Femur (tissue), 1 donor: ENCODE data around the gene FAM171A1.
"Not testable (repeated sequence)": the region's sequence is repeated elsewhere in the genome, so short reads cannot be mapped to it uniquely, and the experiment has no call there.

ENCODE experiments used
- DNase-seq: peaks from one replicate; pipeline ENCODE4 v3.0.0-alpha.2; 2017

FAM171A1 gene

GRCh38 chr10:15370856-15371701 is at the start of gene FAM171A1:
FAM171A1 (minus strand) TSS chr10:15371289; CDS start chr10:15371052, 237 bp downstream.
- peak; percentile 75 for DNase-seq

DNA sequence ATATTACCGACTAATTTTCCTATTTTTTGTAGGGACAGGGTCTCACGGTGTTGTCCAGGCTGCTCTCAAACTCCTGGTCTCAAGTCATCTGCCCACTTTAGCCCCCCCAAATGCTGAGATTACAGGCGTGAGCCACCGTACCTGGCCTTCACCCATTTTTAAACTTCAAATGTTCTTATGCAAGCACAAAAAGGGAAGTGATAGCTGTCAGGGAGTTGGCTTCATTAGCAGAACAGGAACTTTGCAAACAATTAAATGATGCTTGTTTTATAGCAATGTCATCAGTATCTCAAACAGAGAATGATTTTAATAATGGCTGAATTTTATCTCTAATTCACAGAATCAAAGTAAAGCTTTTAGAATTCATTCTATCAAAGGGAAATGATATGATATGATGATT is 49.8 kb upstream of the FAM171A1 start:
- no peak for DNase-seq

DNA sequence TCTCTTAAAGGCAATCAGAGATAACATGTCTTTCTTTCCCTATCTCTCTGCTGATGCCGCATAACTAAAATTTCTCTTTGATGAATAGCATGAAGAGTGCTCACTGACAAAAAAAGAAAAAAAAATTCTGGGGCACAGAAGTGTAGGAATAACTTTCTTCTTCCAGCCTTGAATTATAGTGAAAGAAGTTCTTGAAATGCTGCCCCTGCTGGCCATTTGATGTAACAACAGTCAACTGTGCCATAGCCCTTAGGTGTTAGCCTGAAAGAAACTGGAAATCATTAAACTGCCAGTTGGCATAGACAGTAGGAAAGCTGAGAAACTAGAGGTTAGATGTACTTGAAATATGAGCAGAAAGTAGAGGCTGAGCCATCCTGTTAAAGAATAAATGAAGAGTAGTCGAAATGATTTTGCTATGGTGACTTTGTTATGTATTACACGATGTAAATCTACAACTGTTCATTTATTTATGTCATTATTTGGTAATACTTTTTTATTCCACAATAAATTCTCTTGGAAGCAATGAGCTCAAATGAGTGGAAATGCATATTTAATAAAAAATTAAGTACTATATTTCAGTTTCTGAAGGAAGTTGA is 48.3 kb upstream of the FAM171A1 start:
- DNase-seq: no peak

GRCh38 chr10:15416034-15416433 is 44.9 kb upstream of the FAM171A1 start:
- DNase-seq: no peak

DNA sequence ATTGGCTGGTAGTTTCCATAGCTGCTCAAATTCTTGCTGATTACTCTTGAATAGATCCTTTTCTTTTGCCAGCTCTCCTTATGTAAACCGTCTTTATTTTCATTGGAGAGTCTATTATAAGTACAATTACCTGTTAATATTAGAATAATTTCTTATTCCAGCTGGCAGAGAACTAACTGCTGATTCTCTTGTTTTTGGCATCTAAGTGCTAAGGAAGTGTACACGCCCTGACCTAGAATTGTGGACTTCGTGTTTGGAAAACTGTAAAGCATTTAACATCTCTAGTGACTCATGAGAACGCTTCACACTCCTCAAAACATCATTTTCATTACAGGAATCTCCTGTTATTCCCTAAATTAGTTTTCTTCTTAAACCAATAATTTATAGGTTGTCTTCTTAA is 39.9 kb upstream of the FAM171A1 start:
- no peak for DNase-seq

DNA sequence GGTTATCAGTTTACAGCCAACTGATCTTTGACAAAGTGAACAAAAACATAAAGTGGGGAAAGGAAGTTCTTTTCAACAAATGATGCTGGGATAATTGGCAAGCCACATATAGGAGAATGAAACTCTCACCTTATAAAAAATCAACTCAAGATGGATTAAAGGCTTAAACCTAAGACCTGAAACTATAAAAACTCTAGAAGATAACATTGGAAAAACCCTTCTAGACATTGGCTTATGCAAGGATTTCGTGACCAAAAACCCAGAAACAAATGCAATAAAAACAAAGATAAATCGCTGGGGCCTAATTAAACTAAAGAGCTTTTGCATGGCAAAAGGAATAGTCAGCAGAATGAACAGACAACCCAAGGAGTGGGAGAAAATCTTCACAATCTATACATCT is 38.3 kb upstream of the FAM171A1 start:
- DNase-seq: not testable (repeated sequence)

DNA sequence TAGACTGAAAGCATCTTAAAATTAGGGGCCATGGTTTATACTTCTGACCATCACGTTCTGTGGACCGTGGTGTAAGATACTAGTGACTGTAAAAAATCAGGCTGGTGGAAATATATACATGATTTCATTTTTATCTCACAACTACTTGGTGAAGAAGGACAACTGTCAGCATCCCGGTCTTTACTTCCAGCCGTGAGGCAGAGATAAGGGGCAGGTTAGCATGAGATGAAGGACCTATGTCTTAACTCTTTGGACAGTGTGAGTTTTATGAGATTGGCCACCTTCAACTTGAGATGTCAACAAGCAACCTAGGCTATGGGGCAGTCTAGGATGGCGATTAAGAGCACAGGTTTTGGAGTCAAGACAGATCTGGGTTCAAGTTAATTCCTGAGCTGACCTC is 37.5 kb upstream of the FAM171A1 start:
- DNase-seq: no peak

DNA sequence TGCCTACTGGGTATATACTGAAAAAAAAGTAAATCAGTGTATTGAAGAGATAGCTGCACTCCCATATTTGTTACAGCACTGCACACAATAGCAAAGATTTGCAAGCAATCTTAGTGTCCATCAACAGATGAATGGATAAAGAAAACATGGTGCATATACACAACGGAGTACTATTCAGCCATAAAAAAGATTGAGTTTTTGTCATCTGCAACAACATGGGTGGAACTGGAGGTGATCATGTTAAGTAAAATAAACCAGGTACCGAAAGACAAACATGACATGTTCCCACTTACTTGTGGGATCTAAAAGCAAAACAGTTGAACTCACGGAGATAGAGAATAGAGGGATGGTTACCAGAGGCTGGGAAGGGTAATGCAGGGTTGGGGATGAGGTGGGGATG is 34.2 kb upstream of the FAM171A1 start:
- no peak for DNase-seq

DNA sequence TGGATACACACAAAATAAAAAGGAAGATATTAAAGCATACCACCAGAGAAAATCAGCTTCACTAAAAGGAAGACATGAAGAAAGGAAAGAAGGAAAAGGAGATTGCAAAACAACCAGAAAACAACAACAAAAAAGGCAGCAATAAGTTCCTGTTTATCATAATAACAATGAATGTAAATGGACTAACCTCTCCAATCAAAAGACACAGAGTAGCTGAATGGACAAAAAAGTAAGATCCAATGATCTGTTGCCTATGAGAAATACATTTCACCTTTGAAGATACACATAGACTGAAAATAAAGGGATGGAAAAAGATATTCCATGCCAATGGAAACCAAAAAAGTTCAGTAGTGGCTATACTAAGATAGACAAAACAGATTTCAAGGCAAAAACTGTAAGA is 30.3 kb upstream of the FAM171A1 start:
- no peak for DNase-seq

DNA sequence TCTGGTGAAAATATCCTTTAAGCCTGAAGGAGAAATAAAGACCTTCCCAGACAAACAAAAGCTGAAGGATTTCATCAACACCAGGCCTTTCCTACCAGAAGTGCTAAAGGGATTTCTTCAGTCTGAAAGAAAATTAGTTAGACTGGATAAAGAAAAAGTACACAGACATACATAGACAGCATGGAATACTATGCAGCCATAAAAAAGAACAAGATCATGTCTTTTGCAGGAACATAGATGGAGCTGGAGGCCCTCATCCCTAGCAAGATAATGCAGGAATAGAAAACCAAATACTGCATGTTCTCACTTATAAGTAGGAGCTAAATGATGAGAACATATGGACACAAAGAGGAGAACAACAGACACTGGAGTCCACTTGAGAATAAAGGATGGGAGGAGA is 29.4 kb upstream of the FAM171A1 start:
- not testable (repeated sequence) for DNase-seq

DNA sequence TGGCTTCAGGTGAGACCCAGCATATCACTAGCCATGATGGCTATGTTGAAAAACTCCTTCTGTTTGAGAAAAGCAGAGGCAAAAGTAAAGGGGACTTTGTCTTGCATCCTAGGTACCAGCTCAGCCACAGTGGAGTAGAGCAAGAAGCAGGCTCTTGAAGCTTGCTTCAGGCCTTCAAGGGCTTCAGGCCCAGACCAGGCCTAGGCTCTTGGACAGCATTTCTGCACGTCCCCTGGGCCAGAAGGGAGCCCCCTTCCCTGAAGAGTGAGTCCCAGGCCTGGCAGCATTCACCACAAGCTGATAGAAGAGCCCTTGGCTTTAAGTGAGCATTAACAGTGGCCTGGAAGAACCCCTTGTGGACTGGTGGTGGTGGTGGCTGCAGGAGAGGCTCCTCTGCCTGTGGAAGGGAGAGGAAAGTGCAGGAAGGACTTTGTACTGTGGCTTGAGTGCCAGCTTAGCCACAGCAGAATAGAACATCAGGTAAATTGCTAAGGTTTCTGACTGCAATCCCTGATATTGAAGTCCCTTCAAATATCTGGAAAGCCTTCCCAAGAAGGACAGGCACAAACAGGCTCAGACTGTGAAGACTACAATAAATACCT is 28.1 kb upstream of the FAM171A1 start:
- DNase-seq: no peak

GRCh38 chr10:15395935-15396334 is 24.8 kb upstream of the FAM171A1 start:
- peak; percentile 57 for DNase-seq

DNA sequence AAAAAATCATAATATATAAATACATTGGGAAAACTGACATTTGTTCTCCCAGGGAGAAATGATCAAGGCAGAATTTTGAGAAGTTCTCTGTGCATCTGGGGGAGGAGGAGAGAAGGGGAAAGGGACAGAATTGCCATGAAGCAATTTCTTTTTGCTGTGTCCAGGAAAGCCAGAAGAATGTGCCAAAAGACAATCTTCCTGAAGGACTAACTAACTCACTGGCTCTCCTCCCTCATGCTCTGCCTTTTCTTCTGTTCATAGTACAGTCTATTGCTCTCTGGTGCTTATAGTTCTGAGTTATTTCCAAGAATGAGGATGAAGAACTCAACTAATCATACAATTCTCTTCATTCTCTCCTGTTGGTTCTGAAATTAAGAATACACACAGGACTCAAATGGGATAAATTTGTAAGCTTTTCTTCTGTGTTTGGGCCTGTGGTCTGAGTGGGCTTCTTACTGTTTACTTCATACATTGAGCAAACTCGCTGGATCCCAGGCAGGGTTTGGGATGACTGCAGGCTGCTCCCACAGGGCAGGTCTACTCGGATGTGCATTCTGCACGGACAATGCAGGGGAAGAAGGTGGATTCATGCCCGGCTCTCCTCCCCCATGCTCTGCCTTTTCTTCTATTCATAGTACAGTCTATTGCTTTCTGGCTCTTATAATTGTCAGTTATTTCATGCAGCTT is 22.2 kb upstream of the FAM171A1 start:
- DNase-seq: peak; percentile 60

GRCh38 chr10:15391491-15391890 is 20.4 kb upstream of the FAM171A1 start:
- DNase-seq: no peak

DNA sequence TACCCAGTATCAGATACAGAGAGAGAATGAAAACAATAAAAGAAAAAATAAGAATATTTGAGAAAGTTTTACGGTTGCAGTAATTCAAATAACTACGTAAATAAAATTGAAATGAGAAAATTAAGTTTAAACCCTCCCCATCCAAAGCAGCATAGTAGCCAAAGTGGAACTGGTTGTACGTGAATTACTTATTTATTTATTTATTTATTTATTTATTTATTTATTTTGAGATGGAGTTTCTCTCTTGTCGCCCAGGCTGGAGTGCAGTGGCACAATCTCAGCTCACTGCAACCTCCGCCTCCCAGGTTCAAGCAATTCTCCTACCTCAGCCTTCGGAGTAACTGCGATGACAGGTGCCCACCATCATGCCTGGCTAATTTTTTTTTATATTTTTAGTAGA is 17.1 kb upstream of the FAM171A1 start:
- DNase-seq: not testable (repeated sequence)

- DNase-seq: no peak
Observed at GRCh38 chr10:15387021-15387420, 15.9 kb upstream of the FAM171A1 start.

GRCh38 chr10:15385552-15386455 is 14.7 kb upstream of the FAM171A1 start:
- DNase-seq: no peak

DNA sequence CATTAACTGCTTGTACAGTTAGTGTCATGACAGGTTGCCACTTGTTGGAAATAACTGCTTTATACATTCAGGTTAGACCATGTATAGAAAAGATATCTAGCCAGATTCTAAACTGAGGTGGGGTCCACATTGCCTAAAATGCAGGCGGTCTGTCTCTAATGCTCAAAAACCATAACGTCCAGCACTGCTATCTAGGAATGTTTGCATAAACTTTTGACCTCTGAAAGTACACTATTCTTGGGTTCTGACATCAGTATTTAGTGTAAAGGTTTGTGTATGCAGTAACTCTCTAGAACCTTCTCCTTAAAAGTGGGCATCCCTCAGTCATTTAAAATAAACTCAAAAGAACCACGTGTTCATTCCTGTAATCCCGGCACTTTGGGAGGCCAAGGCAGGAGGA is 10.3 kb upstream of the FAM171A1 start:
- no peak for DNase-seq

DNA sequence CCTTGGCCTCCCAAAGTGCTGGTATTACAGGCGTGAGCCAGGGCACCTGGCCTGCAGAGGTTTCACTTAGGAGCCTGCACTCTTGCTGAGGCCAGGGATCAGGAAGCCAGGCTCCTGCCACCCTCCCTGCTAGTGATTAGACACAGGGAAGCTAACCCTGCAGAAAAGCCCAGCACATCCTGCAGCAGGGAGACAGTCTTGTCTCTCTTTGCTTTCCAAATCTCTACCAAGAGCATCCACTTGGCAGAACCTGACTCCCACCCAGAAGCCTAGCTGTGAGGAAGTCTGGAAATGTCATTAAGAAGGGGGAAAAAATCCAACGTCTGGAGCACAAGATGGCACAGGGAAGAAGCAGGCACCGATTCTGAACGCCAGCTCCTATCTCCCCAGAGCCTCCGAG is 8.0 kb upstream of the FAM171A1 start:
- no peak for DNase-seq

DNA sequence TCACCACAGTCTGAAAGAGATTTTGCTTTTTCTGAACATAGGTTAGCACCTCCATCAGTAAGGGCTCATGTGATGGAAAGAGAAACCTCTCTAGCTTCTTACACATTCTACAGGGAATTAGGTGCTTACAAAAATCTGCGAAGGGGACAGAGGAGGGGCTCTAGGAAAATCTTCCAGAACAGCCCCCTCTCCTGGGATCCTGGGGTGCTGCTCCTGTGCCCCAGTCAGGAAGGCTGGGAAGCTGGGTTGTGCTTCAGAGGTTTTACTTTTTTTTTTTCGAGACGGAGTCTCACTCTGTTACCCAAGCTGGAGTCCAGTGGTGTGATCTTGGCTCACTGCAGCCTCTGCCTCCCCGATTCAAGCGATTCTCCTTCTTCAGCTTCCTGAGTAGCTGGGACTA is 7.5 kb upstream of the FAM171A1 start:
- DNase-seq: no peak

- no peak for DNase-seq
Observed at GRCh38 chr10:15374566-15374965, 3.5 kb upstream of the FAM171A1 start.

GRCh38 chr10:15374156-15374555 is 3.1 kb upstream of the FAM171A1 start:
- DNase-seq: no peak
